B cell (primary cell): ENCODE data around the gene TNFSF8. TPM values are rescaled to one million over a fixed set of nuclear protein-coding genes. Genes with fewer than 3 reads are reported as not detected.

Experiments
- ATAC-seq: fragments of 200-7000 bp; cut with Tn5 transposase; one replicate; pipeline ENCODE4 v1.10.0; 2021; ENCODE audit warnings: low read depth, mild to moderate bottlenecking, moderate number of reproducible peaks, moderate library complexity
- CTCF ChIA-PET: fragments of 350-600 bp; sonication (Branson Sonifier 250); formaldehyde crosslinking; loops from one replicate; lab custom pipeline; 2021; ENCODE audit warnings: antibody characterized with exemption, inconsistent platforms; lab: Charles Lee
- POLR2A ChIA-PET: fragments of 350-600 bp; sonication (Branson Sonifier 250); formaldehyde crosslinking; loops from one replicate; lab custom pipeline; 2021; ENCODE audit warnings: antibody characterized with exemption; lab: Charles Lee
- DNase-seq: peaks from one replicate; pipeline ENCODE4 v3.0.0; 2013
- H2AFZ ChIP-seq: 2 replicates; pipeline ENCODE4 v1.6.1; 2012; ENCODE audit warnings: mild to moderate bottlenecking, low read depth, low read length; ENCODE audit not compliant: insufficient read depth, poor library complexity, severe bottlenecking
- H3K27ac ChIP-seq, 2 donors: 1 replicate in 1 of 2; 2 replicates in 1 of 2; pipeline ENCODE4 v1.5.1; 2012 to 2013; ENCODE audit warnings: low read length in 2 of 2, mild to moderate bottlenecking in 2 of 2, moderate library complexity in 1 of 2
- H3K27me3 ChIP-seq, 4 experiments: fragments of 200-600 bp in 1 of 4; sonication (generic) in 1 of 4; replicated peaks in 1 of 4; 1 replicate in 2 of 4; 2 replicates in 2 of 4; pipeline versions ENCODE4 v1.6.1 to v1.7.0; 2013 to 2016; ENCODE audit warnings: low read length in 3 of 4, mild to moderate bottlenecking in 2 of 4, mixed read lengths in 1 of 4, moderate library complexity in 1 of 4; ENCODE audit not compliant: insufficient read depth in 4 of 4, control insufficient read depth in 3 of 4; ENCODE audit errors: control extremely low read depth in 1 of 4
- H3K36me3 ChIP-seq, 2 experiments: replicated peaks in 1 of 2; 1 replicate in 1 of 2; 2 replicates in 1 of 2; pipeline versions ENCODE4 v1.6.1 to v1.7.1; 2013; ENCODE audit warnings: low read length in 1 of 2; ENCODE audit not compliant: insufficient read depth in 2 of 2, control insufficient read depth in 1 of 2; ENCODE audit errors: control extremely low read depth in 1 of 2, extremely low read depth in 1 of 2
- H3K4me1 ChIP-seq, 2 donors: fragments of 200-600 bp in 1 of 2; sonication (generic) in 1 of 2; 1 replicate in 1 of 2; 2 replicates in 1 of 2; pipeline versions ENCODE4 v1.5.1 to v1.6.1; 2013 to 2017; ENCODE audit warnings: low read length in 2 of 2; ENCODE audit not compliant: control insufficient read depth in 2 of 2, insufficient read depth in 2 of 2
- H3K4me2 ChIP-seq: replicated peaks from 2 replicates; pipeline ENCODE3; 2012; ENCODE audit warnings: mild to moderate bottlenecking, low read depth, low read length; ENCODE audit not compliant: poor library complexity, severe bottlenecking
- H3K4me3 ChIP-seq, 5 experiments: fragments of 200-600 bp in 1 of 5; sonication (generic) in 1 of 5; 1 replicate in 3 of 5; 2 replicates in 2 of 5; pipeline versions ENCODE4 v1.5.1 to v1.7.0; 2011 to 2016; ENCODE audit warnings: low read length in 4 of 5, mild to moderate bottlenecking in 4 of 5, low read depth in 2 of 5, control low read depth in 1 of 5, moderate library complexity in 1 of 5; ENCODE audit not compliant: insufficient read depth in 1 of 5; ENCODE audit errors: control extremely low read depth in 1 of 5, extremely low read depth in 1 of 5
- H3K79me2 ChIP-seq: fragments of 200-600 bp; sonication (generic); one replicate; pipeline ENCODE4 v1.6.0; 2016; ENCODE audit warnings: low read length; ENCODE audit not compliant: control insufficient read depth, insufficient read depth
- H3K9ac ChIP-seq: fragments of 200-600 bp; sonication (generic); 2 replicates; pipeline ENCODE4 v1.6.1; 2017; ENCODE audit warnings: mild to moderate bottlenecking, low read length, moderate library complexity
- H3K9me3 ChIP-seq, 3 donors: one replicate each; pipeline versions ENCODE4 v1.6.1 to v1.7.1; 2013; ENCODE audit warnings: low read length in 2 of 3; ENCODE audit not compliant: control insufficient read depth in 2 of 3, insufficient read depth in 1 of 3; ENCODE audit errors: control extremely low read depth in 1 of 3
- H4K20me1 ChIP-seq: 2 replicates; pipeline ENCODE4 v1.6.0; 2012; ENCODE audit warnings: mild to moderate bottlenecking, low read length; ENCODE audit not compliant: insufficient read depth, control insufficient read depth, poor library complexity, severe bottlenecking
- H3K27ac Mint-ChIP-seq: one replicate; pipeline ENCODE4 v1.8.0; 2021; ENCODE audit warnings: mixed read lengths
- H3K27me3 Mint-ChIP-seq: one replicate; pipeline ENCODE4 v1.8.0; 2021; ENCODE audit warnings: mixed read lengths
- H3K4me1 Mint-ChIP-seq: one replicate; pipeline ENCODE4 v1.8.0; 2021; ENCODE audit warnings: mixed read lengths
- H3K4me3 Mint-ChIP-seq: one replicate; pipeline ENCODE4 v1.8.0; 2021; ENCODE audit warnings: mixed read lengths
- H3K9me3 Mint-ChIP-seq: one replicate; pipeline ENCODE4 v1.8.0; 2022; ENCODE audit warnings: mixed read lengths; ENCODE audit not compliant: insufficient read depth
- EZH2 ChIP-seq: IDR thresholded peaks from 2 replicates; pipeline ENCODE4 v1.6.1; 2012; ENCODE audit warnings: borderline replicate concordance, low read depth, mild to moderate bottlenecking, moderate library complexity, low read length; ENCODE audit not compliant: insufficient read depth, poor library complexity, severe bottlenecking
- WGBS: methylation state at CpG from one replicate; pipeline ENCODE4 v1.1.5; 2013; ENCODE audit warnings: missing lambda C conversion rate; ENCODE audit not compliant: insufficient coverage; 5-methylcytosine and 5-hydroxymethylcytosine counted together
- intact Hi-C: fragments of 100-400 bp; cut with micrococcal nuclease; formaldehyde crosslinking; loops from one replicate; pipeline ENCODE4 v1.10.0; 2022
- polyA plus RNA-seq: library from polyadenylated mRNA; depleted of rRNA; stranded (reverse); fragments of >200 nt; gene quantifications from 2 replicates; pipeline ENCODE4 v1.2.3, GENCODE V29; 2012
- total RNA-seq, 2 donors: library from RNA; stranded (reverse); fragments of 120-200 nt in 1 of 2; gene quantifications; 1 replicate in 1 of 2; 2 replicates in 1 of 2; pipeline versions ENCODE4 v1.2.3 to v1.2.4, GENCODE V29; 2013 to 2022
- TF ChIP-seq, protein P1 (sequence below): fragments of 200-600 bp; IDR thresholded peaks from one replicate; pipeline ENCODE4 v1.8.0; 2022; ENCODE audit warnings: antibody characterized with exemption, mild to moderate bottlenecking

Gene TNFSF8
- total and polyA plus RNA-seq, 2 donors (not counting 1 experiment from before 2014, with no cell fraction given), result 1.6 to 2.6 TPM

GRCh38 chr9:114965564-114965963, 35.2 kb upstream of the TNFSF8 start:
- Mint-ChIP-seq H3K27me3 (peaks cover 8% of the 10 kb centered on the region), H3K9me3 (peaks cover 6% of the 10 kb centered on the region), H3K4me1 (no peaks in the 10 kb centered on the region), H3K27ac (no peak overlapping the region), H3K4me3 (no peak overlapping the region)
- Histone ChIP-seq H3K27me3 (no peaks in the 10 kb centered on the region), H4K20me1 (no peaks in the 10 kb centered on the region), H3K79me2 (no peaks in the 10 kb centered on the region), H3K4me3 (no peak overlapping the region), H3K36me3 (no peaks in the 10 kb centered on the region), H3K9ac (no peak overlapping the region), H2AFZ (no peak overlapping the region), H3K4me1 (no peaks in the 10 kb centered on the region), H3K27ac (no peak overlapping the region), H3K4me2 (no peak overlapping the region), H3K9me3 (peaks cover 1 to 11% (median 9%) of the 10 kb centered on the region in 3 donors)
- no CpG with 5 or more reads among the region's 1 CpG for whole genome bisulfite sequencing
- intact Hi-C loops, result no loop called here
- CTCF ChIA-PET, result no interaction called here
- ATAC-seq (no peak), DNase-seq (no peak)
- POLR2A ChIA-PET, result no interaction called here
- TF ChIP-seq EZH2, result no peak
- TF ChIP-seq, protein P1, sequence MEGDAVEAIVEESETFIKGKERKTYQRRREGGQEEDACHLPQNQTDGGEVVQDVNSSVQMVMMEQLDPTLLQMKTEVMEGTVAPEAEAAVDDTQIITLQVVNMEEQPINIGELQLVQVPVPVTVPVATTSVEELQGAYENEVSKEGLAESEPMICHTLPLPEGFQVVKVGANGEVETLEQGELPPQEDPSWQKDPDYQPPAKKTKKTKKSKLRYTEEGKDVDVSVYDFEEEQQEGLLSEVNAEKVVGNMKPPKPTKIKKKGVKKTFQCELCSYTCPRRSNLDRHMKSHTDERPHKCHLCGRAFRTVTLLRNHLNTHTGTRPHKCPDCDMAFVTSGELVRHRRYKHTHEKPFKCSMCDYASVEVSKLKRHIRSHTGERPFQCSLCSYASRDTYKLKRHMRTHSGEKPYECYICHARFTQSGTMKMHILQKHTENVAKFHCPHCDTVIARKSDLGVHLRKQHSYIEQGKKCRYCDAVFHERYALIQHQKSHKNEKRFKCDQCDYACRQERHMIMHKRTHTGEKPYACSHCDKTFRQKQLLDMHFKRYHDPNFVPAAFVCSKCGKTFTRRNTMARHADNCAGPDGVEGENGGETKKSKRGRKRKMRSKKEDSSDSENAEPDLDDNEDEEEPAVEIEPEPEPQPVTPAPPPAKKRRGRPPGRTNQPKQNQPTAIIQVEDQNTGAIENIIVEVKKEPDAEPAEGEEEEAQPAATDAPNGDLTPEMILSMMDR, result no peak

DNA sequence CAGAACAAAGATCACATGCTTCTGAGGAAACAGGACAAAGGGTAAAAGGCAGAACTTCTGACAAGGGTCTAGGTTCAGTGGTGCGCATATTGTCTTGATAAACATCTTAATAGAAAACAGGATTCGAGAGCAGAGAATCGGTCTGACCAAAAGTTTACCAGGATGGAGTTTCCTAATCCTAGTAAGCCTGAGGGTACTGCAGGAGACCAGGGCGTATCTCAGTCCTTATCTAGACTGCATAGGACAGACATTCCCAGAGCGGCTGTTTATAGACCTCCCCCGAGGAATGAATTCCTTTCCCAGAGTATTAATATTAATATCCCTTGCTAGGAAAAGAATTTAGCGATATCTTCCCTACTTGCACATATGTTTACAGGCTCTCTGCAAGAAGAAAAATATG, 32.4 kb upstream of the TNFSF8 start:
- ChIA-PET CTCF (no interaction called here), POLR2A (no interaction called here)
- ATAC-seq (no peak), DNase-seq (no peak)
- 100% methylated on average over 3 of the region's 7 CpGs for WGBS
- Mint-ChIP-seq H3K4me1 (peaks cover 3% of the 10 kb centered on the region), H3K4me3 (no peak overlapping the region), H3K9me3 (peaks cover 10% of the 10 kb centered on the region), H3K27me3 (peaks cover 2% of the 10 kb centered on the region), H3K27ac (no peak overlapping the region)
- no peak for TF ChIP-seq EZH2
- TF ChIP-seq, protein P1, result no peak
- Histone ChIP-seq H3K79me2 (no peaks in the 10 kb centered on the region), H3K9ac (no peak overlapping the region), H3K36me3 (no peaks in the 10 kb centered on the region), H4K20me1 (no peaks in the 10 kb centered on the region), H2AFZ (no peak overlapping the region), H3K9me3 (peaks cover 1 to 18% (median 11%) of the 10 kb centered on the region in 3 donors), H3K4me2 (no peak overlapping the region), H3K27ac (no peak overlapping the region), H3K4me1 (peaks cover 0 to 9% of the 10 kb centered on the region in 2 donors), H3K4me3 (no peak overlapping the region), H3K27me3 (peaks cover 0 to 8% (median 0%) of the 10 kb centered on the region in 4 experiments)
- intact Hi-C loops, result no loop called here
